SIG-M5 (cell line): ENCODE data around the gene TF.

Experiments
- DNase-seq: peaks from one replicate; lab custom pipeline; 2025; lab: John Stamatoyannopoulos, UW

TF gene

GRCh38 chr3:133836497-133837158 is 90.4 kb downstream of the TF start:
- no peak for DNase-seq

GRCh38 chr3:133837487-133838295 is 91.5 kb downstream of the TF start:
- no peak for DNase-seq

- no peak for DNase-seq
Measured at GRCh38 chr3:133838296-133838789, 92.2 kb downstream of the TF start.

GRCh38 chr3:133838916-133839800 is 93.0 kb downstream of the TF start:
- DNase-seq: no peak

- no peak for DNase-seq
Measured at GRCh38 chr3:133840055-133840737, 94.0 kb downstream of the TF start.

GRCh38 chr3:133840767-133841166 is 94.6 kb downstream of the TF start:
- no peak for DNase-seq

GRCh38 chr3:133841196-133841595 is 95.0 kb downstream of the TF start:
- DNase-seq: no peak

- no peak for DNase-seq
Measured at GRCh38 chr3:133842158-133842557, 96.0 kb downstream of the TF start.

- no peak for DNase-seq
Measured at GRCh38 chr3:133843634-133844033, 97.4 kb downstream of the TF start.

GRCh38 chr3:133845127-133845526 is 98.9 kb downstream of the TF start:
- no peak for DNase-seq
